ENCODE results near the gene FLAD1.

The FLAD1 gene

GRCh38 chr1:155018617-155019348 lies 35.6 kb downstream of the FLAD1 start:
- no peak for DNase-seq (ENCODE audit: low read depth)

GRCh38 chr1:155019377-155020245 lies 36.5 kb downstream of the FLAD1 start:
- no peak for DNase-seq (ENCODE audit: low read depth)

- no peak for DNase-seq (ENCODE audit: low read depth)
These were observed 39.2 kb downstream of the FLAD1 start for GRCh38 chr1:155022136-155022926.

GRCh38 chr1:155022927-155023236 lies 39.7 kb downstream of the FLAD1 start:
- DNase-seq (ENCODE audit: low read depth) = no peak

- DNase-seq (ENCODE audit: low read depth) = no peak
These were observed 40.5 kb downstream of the FLAD1 start for GRCh38 chr1:155023627-155024026.

GRCh38 chr1:155024315-155024714 lies 41.2 kb downstream of the FLAD1 start:
- DNase-seq (ENCODE audit: low read depth) = no peak

GRCh38 chr1:155026154-155026553 lies 43.0 kb downstream of the FLAD1 start:
- no peak for DNase-seq (ENCODE audit: low read depth)

GRCh38 chr1:155026588-155026987 lies 43.4 kb downstream of the FLAD1 start:
- DNase-seq (ENCODE audit: low read depth) = no peak

- DNase-seq (ENCODE audit: low read depth) = no peak
These were observed 46.5 kb downstream of the FLAD1 start for GRCh38 chr1:155029513-155030242.

GRCh38 chr1:155030243-155030795 lies 47.2 kb downstream of the FLAD1 start:
- no peak for DNase-seq (ENCODE audit: low read depth)

- no peak for DNase-seq (ENCODE audit: low read depth)
These were observed 47.8 kb downstream of the FLAD1 start for GRCh38 chr1:155030899-155031298.

GRCh38 chr1:155032886-155033285 lies 49.7 kb downstream of the FLAD1 start:
- DNase-seq (ENCODE audit: low read depth) = no peak

- no peak for DNase-seq (ENCODE audit: low read depth)
These were observed 50.4 kb downstream of the FLAD1 start, which contains the start of the genes DCST1 and DCST2 for GRCh38 chr1:155033524-155033923. TSS of gene DCST1 (plus strand) at chr1:155033824. CDS start at chr1:155034037, 213 bp downstream. TSS of gene DCST2 (minus strand) at chr1:155033781. CDS start at chr1:155033701, 80 bp downstream.

- no peak for DNase-seq (ENCODE audit: low read depth)
These were observed 51.4 kb downstream of the FLAD1 start for GRCh38 chr1:155034318-155035208.

GRCh38 chr1:155035936-155036335 lies 52.8 kb downstream of the FLAD1 start:
- no peak for DNase-seq (ENCODE audit: low read depth)

- no peak for DNase-seq (ENCODE audit: low read depth)
These were observed 53.9 kb downstream of the FLAD1 start for GRCh38 chr1:155037043-155037442.

- no peak for DNase-seq (ENCODE audit: low read depth)
These were observed 54.8 kb downstream of the FLAD1 start for GRCh38 chr1:155037851-155038441.

- no peak for DNase-seq (ENCODE audit: low read depth)
These were observed 55.6 kb downstream of the FLAD1 start for GRCh38 chr1:155038602-155039307.

- DNase-seq (ENCODE audit: low read depth) = no peak
These were observed 56.1 kb downstream of the FLAD1 start for GRCh38 chr1:155039308-155039669.

Data from activated T-cell treated with anti-CD3 and anti-CD28 coated beads for 48 hours (primary cell).